Panc1 (cell line): ENCODE data around the gene FNDC11.

ENCODE experiments used
- POLR2AphosphoS5 ChIP-seq: IDR thresholded peaks from 2 replicates; pipeline ENCODE4 v1.6.1; 2012; ENCODE audit warnings: mild to moderate bottlenecking, low read depth, low read length, moderate library complexity
- SIN3A ChIP-seq: IDR thresholded peaks from 2 replicates; pipeline ENCODE4 v1.6.1; 2012; ENCODE audit warnings: low read depth, mild to moderate bottlenecking, low read length, moderate library complexity, borderline replicate concordance; ENCODE audit not compliant: insufficient read depth
- TCF7L2 ChIP-seq: IDR thresholded peaks from 2 replicates; pipeline ENCODE4 v1.6.1; 2011; ENCODE audit warnings: mild to moderate bottlenecking, low read depth, low read length, inconsistent platforms
- TF ChIP-seq, protein P1 (sequence below): fragments of 450-650 bp; IDR thresholded peaks from 2 replicates; pipeline ENCODE4 v1.5.1; 2017; ENCODE audit warnings: mild to moderate bottlenecking
- TF ChIP-seq, protein P2 (sequence below), 2 experiments: IDR thresholded peaks; 2 replicates each; pipeline ENCODE4 v1.6.1; 2011 to 2012; ENCODE audit warnings: low read depth in 2 of 2, control low read depth in 1 of 2, low read length in 1 of 2, mild to moderate bottlenecking in 1 of 2, moderate library complexity in 1 of 2; ENCODE audit not compliant: insufficient read depth in 1 of 2

DNA sequence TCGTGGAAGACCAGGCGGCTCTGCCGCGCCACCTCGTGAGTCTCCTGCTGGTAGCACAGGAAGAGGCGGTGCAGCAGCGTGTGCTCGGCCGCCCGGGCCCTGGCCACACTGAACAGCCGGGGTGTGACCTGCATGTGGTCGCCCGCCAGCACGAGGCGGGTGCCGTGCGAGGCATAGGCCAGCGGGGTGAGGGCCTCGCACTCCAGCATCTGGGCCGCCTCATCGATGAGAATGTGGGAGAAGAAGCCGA is 13.1 kb downstream of the FNDC11 start:
- TF ChIP-seq, protein P1, sequence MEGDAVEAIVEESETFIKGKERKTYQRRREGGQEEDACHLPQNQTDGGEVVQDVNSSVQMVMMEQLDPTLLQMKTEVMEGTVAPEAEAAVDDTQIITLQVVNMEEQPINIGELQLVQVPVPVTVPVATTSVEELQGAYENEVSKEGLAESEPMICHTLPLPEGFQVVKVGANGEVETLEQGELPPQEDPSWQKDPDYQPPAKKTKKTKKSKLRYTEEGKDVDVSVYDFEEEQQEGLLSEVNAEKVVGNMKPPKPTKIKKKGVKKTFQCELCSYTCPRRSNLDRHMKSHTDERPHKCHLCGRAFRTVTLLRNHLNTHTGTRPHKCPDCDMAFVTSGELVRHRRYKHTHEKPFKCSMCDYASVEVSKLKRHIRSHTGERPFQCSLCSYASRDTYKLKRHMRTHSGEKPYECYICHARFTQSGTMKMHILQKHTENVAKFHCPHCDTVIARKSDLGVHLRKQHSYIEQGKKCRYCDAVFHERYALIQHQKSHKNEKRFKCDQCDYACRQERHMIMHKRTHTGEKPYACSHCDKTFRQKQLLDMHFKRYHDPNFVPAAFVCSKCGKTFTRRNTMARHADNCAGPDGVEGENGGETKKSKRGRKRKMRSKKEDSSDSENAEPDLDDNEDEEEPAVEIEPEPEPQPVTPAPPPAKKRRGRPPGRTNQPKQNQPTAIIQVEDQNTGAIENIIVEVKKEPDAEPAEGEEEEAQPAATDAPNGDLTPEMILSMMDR = no peak
- TF ChIP-seq, protein P2, sequence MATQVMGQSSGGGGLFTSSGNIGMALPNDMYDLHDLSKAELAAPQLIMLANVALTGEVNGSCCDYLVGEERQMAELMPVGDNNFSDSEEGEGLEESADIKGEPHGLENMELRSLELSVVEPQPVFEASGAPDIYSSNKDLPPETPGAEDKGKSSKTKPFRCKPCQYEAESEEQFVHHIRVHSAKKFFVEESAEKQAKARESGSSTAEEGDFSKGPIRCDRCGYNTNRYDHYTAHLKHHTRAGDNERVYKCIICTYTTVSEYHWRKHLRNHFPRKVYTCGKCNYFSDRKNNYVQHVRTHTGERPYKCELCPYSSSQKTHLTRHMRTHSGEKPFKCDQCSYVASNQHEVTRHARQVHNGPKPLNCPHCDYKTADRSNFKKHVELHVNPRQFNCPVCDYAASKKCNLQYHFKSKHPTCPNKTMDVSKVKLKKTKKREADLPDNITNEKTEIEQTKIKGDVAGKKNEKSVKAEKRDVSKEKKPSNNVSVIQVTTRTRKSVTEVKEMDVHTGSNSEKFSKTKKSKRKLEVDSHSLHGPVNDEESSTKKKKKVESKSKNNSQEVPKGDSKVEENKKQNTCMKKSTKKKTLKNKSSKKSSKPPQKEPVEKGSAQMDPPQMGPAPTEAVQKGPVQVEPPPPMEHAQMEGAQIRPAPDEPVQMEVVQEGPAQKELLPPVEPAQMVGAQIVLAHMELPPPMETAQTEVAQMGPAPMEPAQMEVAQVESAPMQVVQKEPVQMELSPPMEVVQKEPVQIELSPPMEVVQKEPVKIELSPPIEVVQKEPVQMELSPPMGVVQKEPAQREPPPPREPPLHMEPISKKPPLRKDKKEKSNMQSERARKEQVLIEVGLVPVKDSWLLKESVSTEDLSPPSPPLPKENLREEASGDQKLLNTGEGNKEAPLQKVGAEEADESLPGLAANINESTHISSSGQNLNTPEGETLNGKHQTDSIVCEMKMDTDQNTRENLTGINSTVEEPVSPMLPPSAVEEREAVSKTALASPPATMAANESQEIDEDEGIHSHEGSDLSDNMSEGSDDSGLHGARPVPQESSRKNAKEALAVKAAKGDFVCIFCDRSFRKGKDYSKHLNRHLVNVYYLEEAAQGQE (IDR thresholded peaks at IDR 0.05; ENCODE audit: insufficient read depth in 1 of 2, low read depth in 2 of 2, low read length in 1 of 2) = no peak
- TF ChIP-seq SIN3A = no peak
- TF ChIP-seq TCF7L2 = no peak
- no peak for TF ChIP-seq POLR2AphosphoS5
